NT2/D1 (cell line): ENCODE measurements around the gene FAM53B.

Source experiments
- DNase-seq: peaks from one replicate; pipeline ENCODE4 v3.0.0-alpha.2; 2011; ENCODE audit warnings: low read depth, low spot score
- H3K27me3 ChIP-seq: 2 replicates; pipeline ENCODE4 v1.6.0; 2011; ENCODE audit warnings: mild to moderate bottlenecking; ENCODE audit not compliant: insufficient read length, insufficient read depth
- H3K36me3 ChIP-seq: 2 replicates; pipeline ENCODE4 v1.6.1; 2011; ENCODE audit warnings: mild to moderate bottlenecking, low read length, mixed read lengths; ENCODE audit not compliant: insufficient read depth, insufficient read length
- H3K4me1 ChIP-seq: 2 replicates; pipeline ENCODE4 v1.5.1; 2011; ENCODE audit not compliant: insufficient read depth, insufficient read length
- H3K4me3 ChIP-seq: 2 replicates; pipeline ENCODE4 v1.5.1; 2011; ENCODE audit warnings: low read depth; ENCODE audit not compliant: insufficient read length
- H3K9ac ChIP-seq: 2 replicates; pipeline ENCODE4 v1.6.0; 2011; ENCODE audit warnings: low read depth; ENCODE audit not compliant: insufficient read length
- H3K9me3 ChIP-seq: 2 replicates; pipeline ENCODE4 v1.5.1; 2011; ENCODE audit warnings: mild to moderate bottlenecking, low read length; ENCODE audit not compliant: insufficient read depth
- SUZ12 ChIP-seq: IDR thresholded peaks from 2 replicates; pipeline ENCODE4 v1.6.1; 2011; ENCODE audit not compliant: insufficient read length, insufficient read depth; ENCODE audit errors: extremely low read depth
- YY1 ChIP-seq: IDR thresholded peaks from 2 replicates; pipeline ENCODE4 v1.6.1; 2011; ENCODE audit not compliant: insufficient read length, insufficient read depth
- ZNF274 ChIP-seq: IDR thresholded peaks from 2 replicates; pipeline ENCODE4 v1.6.1; 2011; ENCODE audit warnings: mild to moderate bottlenecking, low read depth, low read length

Gene FAM53B

DNA sequence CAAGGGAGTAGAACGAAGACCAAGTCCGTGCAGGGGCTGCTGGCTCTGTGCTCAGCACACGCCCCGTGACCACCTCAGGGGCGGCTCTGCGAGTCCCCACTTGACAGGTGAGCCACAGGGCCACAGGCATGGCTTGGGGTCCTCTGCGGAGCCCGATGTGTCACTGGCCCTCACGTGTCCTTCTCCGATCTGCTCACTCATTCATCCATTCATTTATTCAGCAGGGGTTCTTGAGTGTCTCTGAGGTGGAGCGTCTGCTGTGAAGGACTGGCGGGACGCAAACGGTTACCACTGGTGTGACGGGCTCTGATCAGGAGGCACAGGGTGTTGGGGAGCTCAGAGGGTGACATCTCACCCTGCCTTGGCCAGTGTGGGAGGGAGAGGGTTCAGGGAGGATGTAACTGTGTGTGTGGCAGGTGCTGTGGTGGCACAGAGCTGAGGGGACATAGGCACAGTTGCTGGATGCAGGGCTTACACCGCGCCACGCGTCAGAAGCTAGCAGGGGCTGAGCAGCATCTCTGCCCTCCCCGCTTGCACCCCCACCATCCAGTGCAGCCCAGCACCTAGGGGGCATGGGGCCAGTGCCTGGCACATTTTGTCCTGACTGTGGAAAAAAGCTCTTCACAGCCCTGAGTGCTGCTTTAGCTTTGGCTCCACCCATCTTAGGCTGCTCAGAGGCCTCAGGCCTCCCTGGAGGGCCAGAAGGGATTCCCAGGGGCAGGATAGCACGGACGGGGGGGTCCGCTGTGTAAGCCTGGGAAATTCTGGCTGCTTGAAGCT is 165.8 kb downstream of the FAM53B start:
- no peak for TF ChIP-seq ZNF274
- TF ChIP-seq SUZ12, result no peak
- TF ChIP-seq YY1, result no peak
- no peaks in the 10 kb centered on the region for H3K27me3 ChIP-seq
- DNase-seq, result no peak
- no peaks in the 10 kb centered on the region for H3K36me3 ChIP-seq
- H3K9me3 ChIP-seq, result peaks cover 14% of the 10 kb centered on the region; the same call in 1 of the 2 replicates
- H3K4me3 ChIP-seq, result no peak overlapping the region
- peaks cover 5% of the 10 kb centered on the region for H3K4me1 ChIP-seq
- no peak overlapping the region for H3K9ac ChIP-seq

GRCh38 chr10:124577651-124578050 is 166.5 kb downstream of the FAM53B start:
- H3K4me1 ChIP-seq, result peaks cover 5% of the 10 kb centered on the region
- H3K9ac ChIP-seq, result no peak overlapping the region
- peaks cover 6% of the 10 kb centered on the region; the same call in 1 of the 2 replicates for H3K9me3 ChIP-seq
- H3K27me3 ChIP-seq, result no peaks in the 10 kb centered on the region
- no peaks in the 10 kb centered on the region for H3K36me3 ChIP-seq
- TF ChIP-seq ZNF274, result no peak
- TF ChIP-seq SUZ12, result no peak
- TF ChIP-seq YY1, result no peak
- no peak overlapping the region for H3K4me3 ChIP-seq
- DNase-seq, result no peak

- Histone ChIP-seq H3K27me3 (no peaks in the 10 kb centered on the region), H3K9ac (no peak overlapping the region)
- no peak for DNase-seq
Observed at GRCh38 chr10:124576526-124577420, 167.4 kb downstream of the FAM53B start.

DNA sequence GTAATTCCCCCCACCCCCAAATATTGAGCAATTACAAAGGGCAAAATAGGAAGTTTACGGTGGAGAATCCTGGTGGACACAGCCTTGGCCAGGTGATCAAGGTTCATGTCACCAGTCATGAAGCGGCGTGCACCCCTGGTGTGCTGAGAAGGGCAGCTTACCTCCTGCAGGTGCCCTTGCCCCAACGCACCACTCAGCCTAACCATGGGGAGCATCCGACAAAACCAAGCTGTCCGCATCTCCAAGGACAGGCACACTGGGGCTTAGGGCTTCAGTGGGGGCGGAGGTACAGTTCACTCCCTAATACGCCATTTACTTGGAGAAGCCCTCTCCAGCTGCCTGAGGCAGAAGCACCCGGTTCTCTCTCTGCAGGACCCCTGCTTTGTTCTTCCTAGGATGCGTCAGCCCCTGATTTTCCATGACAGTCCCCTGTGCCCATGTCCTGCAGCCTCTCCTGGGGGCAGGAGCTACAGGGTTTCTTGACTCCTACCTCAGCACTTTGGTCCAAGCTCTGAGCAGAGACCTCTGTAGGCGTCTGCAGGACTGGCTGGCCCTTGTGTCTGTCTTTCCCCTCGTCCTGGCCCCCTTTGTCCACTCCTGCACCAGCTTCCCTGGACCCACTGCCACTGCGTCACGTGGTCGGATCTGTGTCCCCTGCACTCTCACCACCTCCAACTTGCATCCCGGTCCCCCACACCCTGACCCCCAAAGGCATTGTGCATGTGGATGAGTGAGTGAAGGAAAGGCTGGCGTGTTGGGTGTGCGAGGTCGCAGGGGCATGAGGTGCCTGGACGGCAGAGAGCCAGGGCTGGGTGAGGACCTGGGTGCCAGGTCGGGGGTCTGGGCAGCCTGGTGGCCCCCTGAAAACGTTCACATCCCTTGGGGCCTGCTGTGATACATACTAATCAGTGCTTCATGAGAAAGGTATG is 168.8 kb downstream of the FAM53B start:
- TF ChIP-seq SUZ12, result no peak
- no peak for TF ChIP-seq ZNF274
- TF ChIP-seq YY1, result no peak
- H3K9ac ChIP-seq, result no peak overlapping the region
- peaks cover 5% of the 10 kb centered on the region; the same call in 1 of the 2 replicates for H3K9me3 ChIP-seq
- no peak for DNase-seq
- no peaks in the 10 kb centered on the region for H3K36me3 ChIP-seq
- peaks cover 5% of the 10 kb centered on the region for H3K4me1 ChIP-seq
- no peaks in the 10 kb centered on the region for H3K27me3 ChIP-seq
- no peak overlapping the region for H3K4me3 ChIP-seq

More at GRCh38 chr10:124576526-124577420, 167.4 kb downstream of the FAM53B start:
- TF ChIP-seq ZNF274, result no peak
- TF ChIP-seq SUZ12, result no peak
- no peak for TF ChIP-seq YY1
- Histone ChIP-seq H3K4me3 (no peak overlapping the region), H3K4me1 (peaks cover 5% of the 10 kb centered on the region), H3K36me3 (no peaks in the 10 kb centered on the region), H3K9me3 (peaks cover 6% of the 10 kb centered on the region; the same call in 1 of the 2 replicates)

DNA sequence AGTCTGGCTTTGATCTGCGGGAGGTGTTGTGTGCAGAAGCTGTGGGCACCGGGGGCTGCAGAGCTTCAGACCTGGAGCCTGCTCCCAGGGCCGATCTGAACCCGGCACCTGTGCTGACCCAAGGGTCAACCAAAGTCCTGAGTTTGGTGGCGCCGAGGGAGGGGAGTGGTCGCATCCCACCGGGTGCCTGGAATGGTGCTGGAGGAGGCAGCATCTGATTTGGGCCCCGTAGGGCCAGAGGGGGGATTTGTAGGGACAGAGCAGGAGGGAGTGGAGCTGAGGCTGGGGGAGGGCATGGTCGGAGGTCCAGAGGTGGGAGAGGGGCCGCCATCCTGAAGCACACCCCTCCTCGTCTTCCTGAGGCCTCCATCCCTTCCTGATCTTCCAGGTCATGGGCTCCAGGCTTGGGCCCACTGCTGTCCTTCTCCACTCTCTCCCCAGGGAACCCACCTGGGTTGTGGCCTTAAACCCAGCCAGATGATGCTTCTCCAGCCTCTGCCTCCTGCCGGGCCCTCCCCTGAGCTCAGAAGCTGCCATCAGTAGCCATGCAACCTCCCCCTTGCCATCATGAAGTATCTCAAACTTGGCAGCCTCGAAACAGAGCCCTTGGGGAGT is 169.6 kb downstream of the FAM53B start:
- H3K9me3 ChIP-seq, result no peaks in the 10 kb centered on the region
- TF ChIP-seq SUZ12 (no peak), ZNF274 (no peak), YY1 (no peak)
- H3K4me3 ChIP-seq, result no peak overlapping the region
- H3K9ac ChIP-seq, result no peak overlapping the region
- no peak for DNase-seq
- H3K36me3 ChIP-seq, result no peaks in the 10 kb centered on the region
- H3K27me3 ChIP-seq, result no peaks in the 10 kb centered on the region
- H3K4me1 ChIP-seq, result peaks cover 5% of the 10 kb centered on the region

DNA sequence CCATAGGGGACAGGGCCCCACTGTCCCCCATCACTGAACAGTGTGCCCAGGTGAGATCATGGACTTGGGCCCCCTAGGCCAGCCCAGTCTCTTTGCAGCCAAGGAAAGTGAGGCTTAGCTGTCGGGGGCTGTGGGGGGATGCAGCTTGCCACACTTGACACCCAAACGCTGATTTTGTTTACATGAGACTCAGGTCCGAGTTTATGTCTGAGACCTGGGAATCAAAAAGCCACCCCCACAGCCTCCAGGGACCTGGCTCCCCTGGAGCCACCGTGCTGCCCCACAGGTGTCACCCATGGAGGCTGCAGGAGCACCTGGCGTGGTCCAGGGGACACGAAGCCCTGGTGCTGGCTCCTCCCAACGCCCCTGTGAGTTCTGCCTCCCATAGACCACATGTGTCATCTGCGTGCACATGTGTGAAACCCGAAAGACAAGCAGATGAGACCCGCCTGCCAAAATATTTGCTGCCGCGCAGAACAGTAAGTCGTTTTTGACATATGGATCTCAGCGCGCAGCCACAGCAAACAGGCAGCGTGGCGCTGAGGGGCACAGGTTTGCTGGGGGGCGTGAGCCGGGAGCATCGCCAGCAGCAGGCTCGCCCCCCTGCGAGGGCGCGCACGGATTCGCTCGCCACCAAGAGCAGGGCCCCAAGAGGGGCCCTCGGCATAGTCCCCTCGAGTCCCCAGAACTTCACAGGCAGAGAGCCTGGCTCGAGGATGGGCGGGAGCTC is 170.3 kb downstream of the FAM53B start:
- Histone ChIP-seq H3K4me1 (peaks cover 10% of the 10 kb centered on the region), H3K36me3 (no peaks in the 10 kb centered on the region), H3K9ac (no peak overlapping the region), H3K9me3 (no peaks in the 10 kb centered on the region), H3K27me3 (no peaks in the 10 kb centered on the region), H3K4me3 (no peak overlapping the region)
- TF ChIP-seq YY1 (no peak), ZNF274 (no peak), SUZ12 (no peak)
- DNase-seq, result no peak
